Activated B cell treated with CpG ODN at 0.5 μM for 24 hours (primary cell): ENCODE results near the gene TMEM123. TPM values are rescaled to one million over a fixed set of nuclear protein-coding genes. Genes with fewer than 3 reads are reported as not detected.
A peak's percentile ranks its signal among the peaks of the same experiment; 100 is the strongest.
"Not testable (repeated sequence)": the region's sequence is repeated elsewhere in the genome, so short reads cannot be mapped to it uniquely, and the experiment has no call there.

ENCODE experiments used
- ATAC-seq: fragments of 200-7000 bp; cut with Tn5 transposase; one replicate; pipeline ENCODE4 v1.10.0; 2021; ENCODE audit warnings: low read depth, mild to moderate bottlenecking, moderate library complexity
- CTCF ChIA-PET: fragments of 350-600 bp; sonication (Branson Sonifier 250); formaldehyde crosslinking; loops from one replicate; lab custom pipeline; 2021; ENCODE audit warnings: antibody characterized with exemption; lab: Charles Lee
- POLR2A ChIA-PET: fragments of 350-600 bp; sonication (Branson Sonifier 250); formaldehyde crosslinking; loops from one replicate; lab custom pipeline; 2021; ENCODE audit warnings: antibody characterized with exemption; lab: Charles Lee
- DNase-seq: peaks from one replicate; pipeline ENCODE4 v3.0.0; 2022
- H3K27ac Mint-ChIP-seq: one replicate; pipeline ENCODE4 v1.8.0; 2020; ENCODE audit warnings: mixed read lengths
- H3K27me3 Mint-ChIP-seq: one replicate; pipeline ENCODE4 v1.8.0; 2021; ENCODE audit warnings: mixed read lengths
- H3K36me3 Mint-ChIP-seq: one replicate; pipeline ENCODE4 v1.8.0; 2021; ENCODE audit warnings: low read depth, mixed read lengths
- H3K4me1 Mint-ChIP-seq: one replicate; pipeline ENCODE4 v1.8.0; 2021; ENCODE audit warnings: mixed read lengths
- H3K4me3 Mint-ChIP-seq: one replicate; pipeline ENCODE4 v1.8.0; 2020; ENCODE audit warnings: mild to moderate bottlenecking, mixed read lengths
- H3K9me3 Mint-ChIP-seq: one replicate; pipeline ENCODE4 v1.8.0; 2020; ENCODE audit warnings: mixed read lengths
- intact Hi-C: fragments of 100-400 bp; cut with micrococcal nuclease; formaldehyde crosslinking; loops from one replicate; pipeline ENCODE4 v1.15.1; 2024
- total RNA-seq: library from RNA; stranded (reverse); gene quantifications from 2 replicates; pipeline ENCODE4 v1.2.3, GENCODE V29; 2022
- TF ChIP-seq, protein P1 (sequence below): fragments of 200-600 bp; IDR thresholded peaks from one replicate; pipeline ENCODE4 v1.8.0; 2022; ENCODE audit warnings: antibody characterized with exemption, mild to moderate bottlenecking

TMEM123 gene
- total RNA-seq, 1 donor from 2014 or later, result 191 TPM

DNA sequence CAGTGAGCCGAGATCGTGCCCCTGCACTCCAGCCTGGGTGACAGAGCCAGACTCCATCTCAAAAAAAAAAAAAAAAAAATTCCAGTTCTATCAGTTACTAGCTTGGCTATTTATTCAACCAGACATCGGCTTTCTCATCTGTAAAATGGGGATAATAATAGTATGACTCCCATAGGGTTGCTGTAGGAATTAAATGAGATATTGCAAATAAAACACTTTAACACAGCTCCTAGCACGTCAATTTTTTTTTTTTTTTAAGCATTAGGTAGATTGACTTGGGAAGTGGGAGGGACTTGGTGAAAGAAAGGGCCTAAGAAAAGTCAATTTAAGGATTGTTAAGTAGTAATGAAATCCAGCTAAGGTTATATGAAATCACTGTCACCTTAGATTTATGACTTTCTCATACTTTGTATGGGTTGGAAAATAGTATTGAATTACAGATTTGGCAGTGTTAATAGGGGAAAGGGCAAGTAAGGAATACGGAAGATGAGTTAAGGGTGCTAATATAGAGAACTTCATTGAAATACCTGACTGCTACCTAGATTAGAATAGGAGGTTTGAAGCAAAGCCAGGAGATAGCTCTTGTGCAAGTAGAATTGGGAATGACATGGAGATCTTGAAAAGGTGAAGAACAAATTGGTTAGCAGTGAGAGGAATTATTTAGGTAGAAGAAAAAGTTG lies 76.7 kb downstream of the TMEM123 start:
- ATAC-seq (no peak), DNase-seq (no peak)
- intact Hi-C loops, result no loop called here
- ChIA-PET POLR2A (interaction anchor here (0.5 kb wide), 1 partner anchor 237 kb away, joined by 4 read pairs; no protein-coding TSS in a partner anchor), CTCF (interaction anchor here (0.6 to 1.3 kb wide), 2 partner anchors 15 to 81 kb away, joined by 5 read pairs; no protein-coding TSS in a partner anchor)
- H3K4me1 Mint-ChIP-seq, result peaks cover 2% of the 10 kb centered on the region
- H3K4me3 Mint-ChIP-seq, result no peak overlapping the region
- peaks cover 67% of the 10 kb centered on the region for H3K36me3 Mint-ChIP-seq
- H3K27ac Mint-ChIP-seq, result no peak overlapping the region
- TF ChIP-seq, protein P1, sequence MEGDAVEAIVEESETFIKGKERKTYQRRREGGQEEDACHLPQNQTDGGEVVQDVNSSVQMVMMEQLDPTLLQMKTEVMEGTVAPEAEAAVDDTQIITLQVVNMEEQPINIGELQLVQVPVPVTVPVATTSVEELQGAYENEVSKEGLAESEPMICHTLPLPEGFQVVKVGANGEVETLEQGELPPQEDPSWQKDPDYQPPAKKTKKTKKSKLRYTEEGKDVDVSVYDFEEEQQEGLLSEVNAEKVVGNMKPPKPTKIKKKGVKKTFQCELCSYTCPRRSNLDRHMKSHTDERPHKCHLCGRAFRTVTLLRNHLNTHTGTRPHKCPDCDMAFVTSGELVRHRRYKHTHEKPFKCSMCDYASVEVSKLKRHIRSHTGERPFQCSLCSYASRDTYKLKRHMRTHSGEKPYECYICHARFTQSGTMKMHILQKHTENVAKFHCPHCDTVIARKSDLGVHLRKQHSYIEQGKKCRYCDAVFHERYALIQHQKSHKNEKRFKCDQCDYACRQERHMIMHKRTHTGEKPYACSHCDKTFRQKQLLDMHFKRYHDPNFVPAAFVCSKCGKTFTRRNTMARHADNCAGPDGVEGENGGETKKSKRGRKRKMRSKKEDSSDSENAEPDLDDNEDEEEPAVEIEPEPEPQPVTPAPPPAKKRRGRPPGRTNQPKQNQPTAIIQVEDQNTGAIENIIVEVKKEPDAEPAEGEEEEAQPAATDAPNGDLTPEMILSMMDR, result no peak
- H3K27me3 Mint-ChIP-seq, result no peaks in the 10 kb centered on the region
- H3K9me3 Mint-ChIP-seq, result no peaks in the 10 kb centered on the region

DNA sequence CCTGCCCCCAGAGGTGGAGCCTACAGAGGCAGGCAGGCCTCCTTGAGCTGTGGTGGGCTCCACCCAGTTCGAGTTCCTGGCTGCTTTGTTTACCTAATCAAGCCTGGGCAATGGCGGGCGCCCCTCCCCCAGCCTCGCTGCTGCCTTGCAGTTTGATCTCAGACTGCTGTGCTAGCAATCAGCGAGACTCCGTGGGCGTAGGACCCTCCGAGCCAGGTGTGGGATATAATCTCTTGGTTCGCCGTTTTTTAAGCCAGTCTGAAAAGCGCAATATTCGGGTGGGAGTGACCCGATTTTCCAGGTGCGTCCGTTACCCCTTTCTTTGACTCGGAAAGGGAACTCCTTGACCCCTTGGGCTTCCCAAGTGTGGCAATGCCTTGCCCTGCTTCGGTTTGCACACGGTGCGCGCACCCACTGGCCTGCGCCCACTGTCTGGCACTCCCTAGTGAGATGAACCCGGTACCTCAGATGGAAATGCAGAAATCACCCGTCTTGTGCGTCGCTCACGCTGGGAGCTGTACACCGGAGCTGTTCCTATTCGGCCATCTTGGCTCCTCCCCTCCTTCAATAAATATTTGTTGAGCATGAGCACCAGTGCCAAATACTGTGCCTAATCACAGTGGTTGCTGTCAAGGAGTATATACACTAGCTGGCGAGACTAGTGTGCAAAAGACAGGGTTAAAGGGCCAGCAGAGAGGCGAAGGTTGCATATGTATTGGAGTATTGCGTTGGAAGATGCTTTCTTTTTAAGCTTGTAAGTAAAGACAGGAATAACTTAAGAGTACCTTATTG lies 77.7 kb downstream of the TMEM123 start:
- POLR2A ChIA-PET, DNase-seq, H3K9me3 Mint-ChIP-seq, H3K4me3 Mint-ChIP-seq, H3K27me3 Mint-ChIP-seq, H3K27ac Mint-ChIP-seq, H3K4me1 Mint-ChIP-seq, ATAC-seq, intact Hi-C loops: not testable (repeated sequence)
- CTCF ChIA-PET, result interaction anchor here (1.3 kb wide), 1 partner anchor 16 kb away, joined by 5 read pairs; no protein-coding TSS in a partner anchor
- peaks cover 58% of the 10 kb centered on the region for H3K36me3 Mint-ChIP-seq

DNA sequence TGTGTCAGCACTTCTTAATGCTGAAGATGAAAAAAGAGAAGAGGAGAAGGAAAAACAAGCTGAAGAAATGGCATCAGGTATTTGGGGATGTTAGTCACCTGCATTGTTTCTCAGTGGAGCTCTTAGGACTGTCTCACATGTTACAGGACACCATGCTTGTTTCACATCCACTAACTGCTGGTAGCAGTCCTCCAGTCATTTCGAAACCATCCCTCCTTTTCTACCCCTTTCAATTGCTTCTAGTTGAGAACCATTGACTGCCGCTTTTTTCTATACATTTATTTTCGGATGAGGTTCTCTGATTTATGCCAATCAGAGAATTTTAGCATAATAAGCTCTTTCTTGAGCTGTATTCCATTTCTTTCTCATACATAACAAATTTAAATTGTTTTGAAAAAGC lies 84.1 kb downstream of the TMEM123 start:
- intact Hi-C loops, result no loop called here
- peak; percentile 83 for ATAC-seq
- ChIA-PET POLR2A (interaction anchor here (0.6 to 0.7 kb wide), 3 partner anchors 178 to 298 kb away, joined by 3 to 5 read pairs (median 5); no protein-coding TSS in a partner anchor), CTCF (interaction anchor here (0.9 to 6.2 kb wide), 6 partner anchors 22 to 298 kb away, joined by 3 to 45 read pairs (median 6); no protein-coding TSS in a partner anchor)
- no peaks in the 10 kb centered on the region for H3K27me3 Mint-ChIP-seq
- no peak for DNase-seq
- no peaks in the 10 kb centered on the region for H3K9me3 Mint-ChIP-seq
- TF ChIP-seq, protein P1, result no peak
- peaks cover 61% of the 10 kb centered on the region for H3K36me3 Mint-ChIP-seq
- no peak overlapping the region for H3K4me3 Mint-ChIP-seq
- H3K4me1 Mint-ChIP-seq, result peaks cover 14% of the 10 kb centered on the region
- peak overlapping the region; percentile 19 for H3K27ac Mint-ChIP-seq

DNA sequence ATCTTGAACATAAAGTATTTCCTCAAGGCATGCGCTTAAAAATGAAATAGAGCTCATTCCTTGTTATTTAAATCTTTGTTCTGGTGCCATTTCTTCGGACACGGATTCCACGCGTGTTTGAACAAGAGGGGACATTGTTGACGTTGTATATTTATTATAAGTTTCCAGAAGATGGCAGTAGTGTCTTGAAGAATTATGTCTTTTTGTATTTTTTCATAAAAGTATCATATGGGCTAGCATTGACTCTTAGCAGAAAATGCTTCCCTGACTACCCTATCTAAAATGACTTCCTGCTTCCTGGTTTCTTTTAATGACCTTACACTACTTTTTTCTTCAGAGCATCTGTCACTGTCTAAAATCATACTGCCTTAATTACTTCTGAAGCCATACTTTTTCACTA lies 85.2 kb downstream of the TMEM123 start:
- CTCF ChIA-PET, result interaction anchor here (0.7 to 6.2 kb wide), 12 partner anchors 11 to 248 kb away, joined by 3 to 45 read pairs (median 5); partner anchors contain the start of gene MMP7
- Mint-ChIP-seq H3K4me1 (peaks cover 14% of the 10 kb centered on the region), H3K4me3 (no peak overlapping the region), H3K9me3 (no peaks in the 10 kb centered on the region), H3K36me3 (peaks cover 68% of the 10 kb centered on the region), H3K27me3 (no peaks in the 10 kb centered on the region), H3K27ac (peak overlapping the region; percentile 21)
- intact Hi-C loops, result loop anchor here (1.0 kb wide), 4 partner anchors 23 to 299 kb away; no protein-coding TSS in a partner anchor
- TF ChIP-seq, protein P1, result no peak
- DNase-seq, result no peak
- no peak for ATAC-seq
- POLR2A ChIA-PET, result no interaction called here

DNA sequence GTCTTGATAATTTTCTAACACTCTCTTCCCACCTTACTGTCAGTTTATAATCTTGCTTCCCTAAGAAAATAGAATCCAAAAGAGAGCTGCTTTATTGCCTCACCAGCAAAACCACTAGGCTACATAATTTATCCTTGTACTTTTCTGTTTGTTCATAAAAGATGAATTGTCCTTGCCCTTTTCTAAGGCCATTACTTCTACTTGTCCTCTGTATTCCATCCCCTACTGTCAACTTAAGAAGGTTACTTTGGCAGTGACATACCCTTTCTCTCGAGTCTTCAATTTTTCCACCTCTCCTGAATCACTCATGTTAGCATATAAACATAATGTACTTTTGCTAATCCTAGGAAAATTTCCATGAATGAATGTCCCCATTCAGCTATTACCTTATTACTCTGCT lies 87.6 kb downstream of the TMEM123 start:
- POLR2A ChIA-PET, result no interaction called here
- no peaks in the 10 kb centered on the region for H3K27me3 Mint-ChIP-seq
- intact Hi-C loops, result no loop called here
- no peak overlapping the region for H3K4me3 Mint-ChIP-seq
- no peak overlapping the region for H3K27ac Mint-ChIP-seq
- no peaks in the 10 kb centered on the region for H3K9me3 Mint-ChIP-seq
- no peak for DNase-seq
- peaks cover 29% of the 10 kb centered on the region for H3K4me1 Mint-ChIP-seq
- TF ChIP-seq, protein P1, result no peak
- peaks cover 84% of the 10 kb centered on the region for H3K36me3 Mint-ChIP-seq
- ATAC-seq, result no peak
- CTCF ChIA-PET, result interaction anchor here (1.1 to 6.2 kb wide), 2 partner anchors 23 to 247 kb away, joined by 3 to 45 read pairs; no protein-coding TSS in a partner anchor
